Subcutaneous abdominal adipose tissue (tissue), 5 donors: ENCODE results near the gene TAS2R60.
"Not testable (repeated sequence)": the region's sequence is repeated elsewhere in the genome, so short reads cannot be mapped to it uniquely, and the experiment has no call there.

Experiments used
- H3K27ac ChIP-seq: one replicate; pipeline ENCODE4 v1.7.0; 2013; ENCODE audit warnings: low read depth, mild to moderate bottlenecking, inconsistent platforms, low read length, moderate library complexity
- H3K27me3 ChIP-seq, 5 donors: one replicate each; pipeline ENCODE4 v1.7.0; 2013; ENCODE audit warnings: low read length in 5 of 5, inconsistent platforms in 1 of 5; ENCODE audit not compliant: control insufficient read depth in 5 of 5, insufficient read depth in 4 of 5
- H3K36me3 ChIP-seq, 5 donors: one replicate each; pipeline ENCODE4 v1.7.0; 2013; ENCODE audit warnings: low read length in 5 of 5; ENCODE audit not compliant: control insufficient read depth in 5 of 5, insufficient read depth in 5 of 5
- H3K4me1 ChIP-seq, 5 donors: one replicate each; pipeline ENCODE4 v1.7.0; 2013; ENCODE audit warnings: low read length in 5 of 5, mild to moderate bottlenecking in 3 of 5, moderate library complexity in 1 of 5; ENCODE audit not compliant: control insufficient read depth in 5 of 5, insufficient read depth in 5 of 5
- H3K4me3 ChIP-seq, 5 donors: one replicate each; pipeline ENCODE4 v1.7.0; 2013; ENCODE audit warnings: low read length in 5 of 5, low read depth in 1 of 5
- H3K9ac ChIP-seq, 5 donors: one replicate each; pipeline ENCODE4 v1.7.0; 2013; ENCODE audit warnings: low read length in 5 of 5, mild to moderate bottlenecking in 4 of 5, moderate library complexity in 3 of 5
- H3K9me3 ChIP-seq, 5 donors: one replicate each; pipeline ENCODE4 v1.7.0; 2013; ENCODE audit warnings: low read length in 5 of 5; ENCODE audit not compliant: control insufficient read depth in 5 of 5
- donor health status: healthy.
- donor health status: healthy.
- donor health status: healthy.
- donor health status: healthy.
- donor health status: healthy.

The TAS2R60 gene

GRCh38 chr7:143467724-143468123 is 24.5 kb downstream of the TAS2R60 start:
- Histone ChIP-seq H3K9ac (no peak overlapping the region), H3K27ac (no peak overlapping the region), H3K4me1 (peaks cover 0 to 6% (median 0%) of the 10 kb centered on the region in 5 donors), H3K36me3 (no peaks in the 10 kb centered on the region), H3K27me3 (no peaks in the 10 kb centered on the region), H3K9me3 (peaks cover 0 to 5% (median 0%) of the 10 kb centered on the region in 5 donors), H3K4me3 (no peak overlapping the region)

- not testable (repeated sequence) for H3K4me3 ChIP-seq, H3K4me1 ChIP-seq, H3K27me3 ChIP-seq, H3K9me3 ChIP-seq, H3K9ac ChIP-seq, H3K36me3 ChIP-seq, H3K27ac ChIP-seq
These were observed 28.9 kb downstream of the TAS2R60 start for GRCh38 chr7:143472071-143472689.

- no peak within 1 kb of the TSS for H3K9ac ChIP-seq
- peaks cover 0 to 10% (median 0%) of the 10 kb centered on the region in 5 donors for H3K4me1 ChIP-seq
- no peaks in the 10 kb centered on the region for H3K9me3 ChIP-seq
- no peaks in the 10 kb centered on the region for H3K27me3 ChIP-seq
- H3K36me3 ChIP-seq, result no peaks in the 10 kb centered on the region
- no peak within 1 kb of the TSS for H3K4me3 ChIP-seq
- H3K27ac ChIP-seq, result no peak within 1 kb of the TSS
These were observed 34.4 kb downstream of the TAS2R60 start, which contains the start of gene TAS2R41 for GRCh38 chr7:143477501-143478150. TSS of gene TAS2R41 (plus strand) at chr7:143477873. CDS start at chr7:143477873, 0 bp downstream.

- Histone ChIP-seq H3K9ac (no peak overlapping the region), H3K9me3 (no peaks in the 10 kb centered on the region), H3K27ac (no peak overlapping the region), H3K4me1 (peaks cover 0 to 10% (median 0%) of the 10 kb centered on the region in 5 donors), H3K27me3 (no peaks in the 10 kb centered on the region), H3K4me3 (no peak overlapping the region), H3K36me3 (no peaks in the 10 kb centered on the region)
These were observed 36.0 kb downstream of the TAS2R60 start for GRCh38 chr7:143479055-143479766.

- H3K4me3 ChIP-seq, result no peak overlapping the region
- no peaks in the 10 kb centered on the region for H3K27me3 ChIP-seq
- peaks cover 0 to 10% (median 0%) of the 10 kb centered on the region in 5 donors for H3K4me1 ChIP-seq
- no peak overlapping the region for H3K27ac ChIP-seq
- H3K9ac ChIP-seq, result no peak overlapping the region
- no peaks in the 10 kb centered on the region for H3K36me3 ChIP-seq
- no peaks in the 10 kb centered on the region for H3K9me3 ChIP-seq
These were observed 37.2 kb downstream of the TAS2R60 start for GRCh38 chr7:143480501-143480900.

- H3K27ac ChIP-seq, result no peak overlapping the region
- H3K9me3 ChIP-seq, result no peaks in the 10 kb centered on the region
- no peaks in the 10 kb centered on the region for H3K27me3 ChIP-seq
- no peaks in the 10 kb centered on the region for H3K36me3 ChIP-seq
- no peak overlapping the region for H3K9ac ChIP-seq
- H3K4me3 ChIP-seq, result no peak overlapping the region
- H3K4me1 ChIP-seq, result peaks cover 3 to 10% (median 8%) of the 10 kb centered on the region in 5 donors
These were observed 40.9 kb downstream of the TAS2R60 start for GRCh38 chr7:143484119-143484518.

- Histone ChIP-seq H3K36me3 (no peaks in the 10 kb centered on the region), H3K4me1 (peaks cover 3 to 10% (median 8%) of the 10 kb centered on the region in 5 donors), H3K4me3 (no peak overlapping the region), H3K9ac (no peak overlapping the region), H3K27me3 (no peaks in the 10 kb centered on the region), H3K9me3 (no peaks in the 10 kb centered on the region), H3K27ac (peak overlapping the region; percentile 20)
These were observed 41.8 kb downstream of the TAS2R60 start for GRCh38 chr7:143485094-143485493.

GRCh38 chr7:143485500-143485899 is 42.2 kb downstream of the TAS2R60 start:
- Histone ChIP-seq H3K36me3 (no peaks in the 10 kb centered on the region), H3K9ac (no peak overlapping the region), H3K4me1 (peaks cover 3 to 10% (median 8%) of the 10 kb centered on the region in 5 donors), H3K9me3 (no peaks in the 10 kb centered on the region), H3K27me3 (no peaks in the 10 kb centered on the region), H3K27ac (peak overlapping the region; percentile 20), H3K4me3 (no peak overlapping the region)

- not testable (repeated sequence) for H3K36me3 ChIP-seq, H3K4me3 ChIP-seq, H3K9ac ChIP-seq, H3K27me3 ChIP-seq, H3K9me3 ChIP-seq
- Histone ChIP-seq H3K27ac (peak overlapping the region; percentile 55), H3K4me1 (peaks cover 3 to 17% (median 8%) of the 10 kb centered on the region in 5 donors)
These were observed 43.0 kb downstream of the TAS2R60 start for GRCh38 chr7:143486266-143486665.

- H3K27ac ChIP-seq, result peak overlapping the region; percentile 55
These were observed 43.8 kb downstream of the TAS2R60 start for GRCh38 chr7:143487061-143487460.

More at GRCh38 chr7:143487061-143487460, 43.8 kb downstream of the TAS2R60 start:
- Histone ChIP-seq H3K36me3 (no peaks in the 10 kb centered on the region), H3K9ac (no peak overlapping the region), H3K9me3 (no peaks in the 10 kb centered on the region), H3K4me1 (peaks cover 3 to 25% (median 11%) of the 10 kb centered on the region in 5 donors), H3K4me3 (no peak overlapping the region), H3K27me3 (no peaks in the 10 kb centered on the region)
